Progenitor cell of endocrine pancreas (in vitro differentiated cells): Measurements from ENCODE around the gene RAI1. TPM values are rescaled to one million over a fixed set of nuclear protein-coding genes. Genes with fewer than 3 reads are reported as not detected.

Experiments
- DNase-seq: peaks from one replicate; pipeline ENCODE4 v3.0.0; 2021; ENCODE audit warnings: low spot score; ENCODE audit not compliant: unreplicated experiment
- H3K27ac Mint-ChIP-seq: 2 replicates; pipeline ENCODE4 v1.8.0; 2021; ENCODE audit warnings: mild to moderate bottlenecking, moderate library complexity, mixed read lengths
- H3K27me3 Mint-ChIP-seq: 2 replicates; pipeline ENCODE4 v1.8.0; 2021; ENCODE audit warnings: mixed read lengths
- H3K36me3 Mint-ChIP-seq: 2 replicates; pipeline ENCODE4 v1.8.0; 2022; ENCODE audit warnings: mixed read lengths; ENCODE audit not compliant: insufficient read depth
- H3K4me1 Mint-ChIP-seq: 2 replicates; pipeline ENCODE4 v1.8.0; 2021; ENCODE audit warnings: low read depth, mixed read lengths
- H3K4me3 Mint-ChIP-seq: 2 replicates; pipeline ENCODE4 v1.8.0; 2021; ENCODE audit warnings: low read depth, mild to moderate bottlenecking, moderate library complexity, mixed read lengths
- H3K9me3 Mint-ChIP-seq: 2 replicates; pipeline ENCODE4 v1.8.0; 2021; ENCODE audit warnings: low read depth, mixed read lengths
- CTCF ChIP-seq: fragments of 200-600 bp; sonication (generic); IDR thresholded peaks from one replicate; pipeline ENCODE4 v1.5.0; 2021; ENCODE audit warnings: antibody characterized with exemption, mild to moderate bottlenecking; ENCODE audit not compliant: unreplicated experiment
- microRNA-seq: library from miRNA; unstranded; fragments of <30 nt; microRNA quantifications from one replicate; pipeline ENCODE4 v1.1.0, GENCODE V29; 2020; ENCODE audit warnings: borderline number of aligned reads; ENCODE audit not compliant: unreplicated experiment
- total RNA-seq: library from RNA; stranded (reverse); gene quantifications from 2 replicates; pipeline ENCODE4 v1.2.1, GENCODE V29; 2021

The RAI1 gene
- total RNA-seq, 1 donor from 2014 or later = 75.0 TPM

DNA sequence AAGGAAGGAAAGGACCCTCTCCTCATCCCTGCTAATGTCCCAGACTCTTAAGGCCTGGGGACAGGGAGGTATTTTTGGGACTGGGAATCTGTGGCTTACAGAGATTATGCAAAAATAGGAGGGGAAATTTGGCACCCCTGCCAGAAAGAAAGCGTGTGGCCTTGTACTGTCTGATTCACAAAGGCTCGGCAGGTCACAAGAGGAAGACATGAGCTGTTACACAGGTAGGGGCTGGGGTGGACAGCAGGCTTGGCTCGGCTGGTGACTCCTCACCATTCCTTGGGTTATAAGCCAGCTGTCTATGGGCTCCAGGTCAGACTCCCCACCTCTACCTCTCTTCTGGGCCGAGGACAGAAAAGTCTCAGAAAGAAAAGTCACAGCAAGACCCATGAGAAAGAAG is 176.2 kb downstream of the RAI1 start:
- Mint-ChIP-seq H3K27ac (no peak overlapping the region), H3K9me3 (no peaks in the 10 kb centered on the region), H3K4me3 (no peak overlapping the region), H3K4me1 (no peaks in the 10 kb centered on the region), H3K36me3 (no peaks in the 10 kb centered on the region), H3K27me3 (no peaks in the 10 kb centered on the region)
- DNase-seq = no peak
- TF ChIP-seq CTCF = no peak

GRCh38 chr17:17859909-17860765 is 178.9 kb downstream of the RAI1 start:
- Mint-ChIP-seq H3K36me3 (peaks cover 2% of the 10 kb centered on the region), H3K9me3 (no peaks in the 10 kb centered on the region), H3K27ac (peak overlapping the region; percentile 41), H3K4me3 (no peak overlapping the region), H3K4me1 (peaks cover 4% of the 10 kb centered on the region), H3K27me3 (no peaks in the 10 kb centered on the region)
- peak; percentile 93 for TF ChIP-seq CTCF
- DNase-seq = peak; percentile 53

- no peak for DNase-seq
- Mint-ChIP-seq H3K9me3 (no peaks in the 10 kb centered on the region), H3K36me3 (peaks cover 2% of the 10 kb centered on the region), H3K27me3 (no peaks in the 10 kb centered on the region), H3K4me1 (peaks cover 4% of the 10 kb centered on the region), H3K27ac (peak overlapping the region; percentile 43), H3K4me3 (no peak overlapping the region)
- TF ChIP-seq CTCF = no peak
Observed at GRCh38 chr17:17860766-17861107, 179.5 kb downstream of the RAI1 start.

Small RNAs within 50 kb of the gene (microRNA-seq; reads per million reads assigned to microRNA genes)
- gene MIR33B (189 reads per million, percentile 63 among the genes with 10 or more reads in this experiment), gene MIR6777 (1.8 reads per million)

Other genes with a start within 250 kb of the RAI1 start
- gene MED9, start 204.5 kb upstream of the RAI1 start, total RNA-seq = 17.0 and 17.7 TPM in 2 replicates
- gene RASD1, start 185.1 kb upstream of the RAI1 start, total RNA-seq = 4.6 and 5.6 TPM in 2 replicates
- gene PEMT, start 89.8 kb upstream of the RAI1 start, total RNA-seq = 61.3 and 67.0 TPM in 2 replicates
- 85.0 and 98.9 TPM in 2 replicates for gene SREBF1, start 155.5 kb downstream of the RAI1 start, total RNA-seq